GM12801 (cell line): ENCODE measurements around the gene THAP10.

Experiments used
- TF ChIP-seq, protein P1 (sequence below): IDR thresholded peaks from one replicate; pipeline ENCODE4 v1.5.1; 2011; ENCODE audit warnings: control low read depth; ENCODE audit not compliant: insufficient read length; ENCODE audit errors: extremely low read depth

The THAP10 gene

DNA sequence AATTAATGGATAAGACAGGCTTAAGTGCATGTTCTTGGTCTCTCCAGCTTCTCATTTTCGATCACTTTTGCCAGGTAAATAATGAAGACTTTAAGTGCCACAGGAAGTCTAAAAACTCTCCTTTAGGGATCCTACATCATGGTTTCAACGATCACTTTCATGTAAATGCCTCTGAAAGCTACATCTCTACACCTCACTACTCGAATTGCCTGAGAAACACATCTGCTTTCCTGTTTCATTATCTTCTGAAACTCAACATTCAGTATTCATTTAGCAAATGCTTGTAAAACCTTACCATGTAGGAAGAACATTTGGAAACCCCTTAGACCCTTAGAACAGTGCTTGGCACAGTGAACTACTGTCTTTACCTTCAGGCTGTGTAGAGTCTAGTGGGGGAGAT, 16.2 kb downstream of the THAP10 start:
- TF ChIP-seq, protein P1, sequence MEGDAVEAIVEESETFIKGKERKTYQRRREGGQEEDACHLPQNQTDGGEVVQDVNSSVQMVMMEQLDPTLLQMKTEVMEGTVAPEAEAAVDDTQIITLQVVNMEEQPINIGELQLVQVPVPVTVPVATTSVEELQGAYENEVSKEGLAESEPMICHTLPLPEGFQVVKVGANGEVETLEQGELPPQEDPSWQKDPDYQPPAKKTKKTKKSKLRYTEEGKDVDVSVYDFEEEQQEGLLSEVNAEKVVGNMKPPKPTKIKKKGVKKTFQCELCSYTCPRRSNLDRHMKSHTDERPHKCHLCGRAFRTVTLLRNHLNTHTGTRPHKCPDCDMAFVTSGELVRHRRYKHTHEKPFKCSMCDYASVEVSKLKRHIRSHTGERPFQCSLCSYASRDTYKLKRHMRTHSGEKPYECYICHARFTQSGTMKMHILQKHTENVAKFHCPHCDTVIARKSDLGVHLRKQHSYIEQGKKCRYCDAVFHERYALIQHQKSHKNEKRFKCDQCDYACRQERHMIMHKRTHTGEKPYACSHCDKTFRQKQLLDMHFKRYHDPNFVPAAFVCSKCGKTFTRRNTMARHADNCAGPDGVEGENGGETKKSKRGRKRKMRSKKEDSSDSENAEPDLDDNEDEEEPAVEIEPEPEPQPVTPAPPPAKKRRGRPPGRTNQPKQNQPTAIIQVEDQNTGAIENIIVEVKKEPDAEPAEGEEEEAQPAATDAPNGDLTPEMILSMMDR, result no peak

DNA sequence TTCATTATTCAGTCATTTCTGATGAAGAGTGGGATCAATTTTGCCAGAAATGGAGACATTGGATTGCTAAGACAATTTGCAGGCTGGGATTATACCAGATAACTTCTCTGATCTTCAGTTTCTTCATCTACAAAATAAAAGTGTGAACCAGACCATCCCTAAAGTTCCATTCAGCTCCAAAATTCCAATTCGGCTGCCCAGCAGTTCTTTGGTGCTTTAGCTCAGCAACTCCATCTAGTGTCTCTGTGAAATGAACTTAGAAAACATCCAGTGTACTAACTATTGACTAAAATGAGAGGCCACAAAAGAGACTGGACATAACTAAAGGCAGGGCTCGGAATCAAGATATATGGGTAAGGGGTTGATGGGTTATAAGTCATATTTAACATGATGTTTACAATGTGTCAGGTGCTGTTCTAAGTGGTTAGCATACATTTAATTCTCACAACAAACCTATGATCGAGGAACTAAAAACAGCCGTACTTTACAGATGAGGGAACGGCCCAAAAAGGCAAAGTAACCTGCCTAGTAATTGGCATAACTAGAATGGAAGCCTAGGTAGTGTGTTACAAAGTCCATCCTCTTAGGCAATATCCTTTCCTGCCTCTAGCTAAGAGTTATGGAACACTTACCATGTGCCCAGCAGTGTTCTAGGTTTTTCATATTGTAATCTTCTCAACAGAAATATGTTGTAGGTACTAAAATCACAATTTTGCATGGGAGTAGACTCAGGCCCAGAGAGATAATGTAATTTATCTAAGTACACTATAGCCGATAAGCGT, 17.0 kb downstream of the THAP10 start:
- TF ChIP-seq, protein P1, result no peak

DNA sequence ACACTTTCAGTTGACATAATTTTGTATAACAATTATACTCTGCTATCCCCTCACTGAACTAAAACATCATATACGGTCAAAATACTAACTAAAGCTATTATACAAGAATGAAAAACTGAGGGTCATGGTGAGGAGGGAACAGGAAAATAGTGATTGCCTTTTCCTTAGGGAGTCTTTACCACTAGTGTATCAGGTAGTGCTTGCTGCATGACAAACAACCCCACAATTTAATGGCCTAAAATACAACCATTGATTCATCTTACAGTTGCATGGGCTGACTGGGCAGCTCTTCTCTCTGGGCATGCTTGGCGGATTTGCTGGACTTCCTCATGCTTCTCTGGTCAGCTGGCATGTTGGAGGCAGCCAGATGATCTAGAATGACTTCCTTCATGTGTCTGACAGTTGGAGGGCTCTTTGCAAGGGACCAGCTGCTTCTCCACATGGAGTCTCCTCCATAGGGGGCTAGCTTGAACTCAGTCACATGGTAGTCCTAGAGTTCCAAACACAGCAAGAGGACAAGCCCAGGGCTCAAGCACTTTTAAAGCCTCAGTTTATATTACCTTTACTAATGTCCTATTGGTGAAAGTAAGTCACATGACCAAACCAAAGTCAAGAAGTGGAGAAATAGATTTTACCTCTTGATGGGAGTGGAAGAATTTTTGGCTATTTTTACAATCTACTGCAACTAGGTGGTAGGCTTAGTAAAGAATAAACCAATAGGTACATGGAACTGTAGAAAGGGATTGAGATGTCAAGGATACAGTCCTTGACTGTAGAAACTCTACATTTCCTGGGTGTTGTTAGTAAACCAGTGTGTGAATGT, 18.8 kb downstream of the THAP10 start:
- TF ChIP-seq, protein P1, result no peak

DNA sequence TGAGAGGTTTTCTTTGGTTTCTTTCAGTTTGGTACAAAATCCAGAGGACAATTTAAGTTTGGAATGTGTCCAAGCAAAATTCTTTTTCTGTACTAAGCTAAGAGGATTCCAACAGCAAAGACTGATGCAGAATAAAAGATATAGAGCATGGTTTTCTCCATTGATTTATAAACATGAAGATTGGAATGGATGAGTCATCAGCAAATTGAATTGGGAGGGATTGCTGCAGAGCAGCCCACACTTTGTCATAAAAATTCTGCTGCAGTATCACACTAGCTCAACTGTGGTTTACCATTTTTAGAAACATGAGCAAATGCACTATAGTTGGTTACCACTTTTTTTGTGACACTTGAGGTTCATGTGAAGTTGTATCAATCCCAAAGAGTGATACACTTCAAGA, 22.2 kb downstream of the THAP10 start:
- TF ChIP-seq, protein P1, result no peak

DNA sequence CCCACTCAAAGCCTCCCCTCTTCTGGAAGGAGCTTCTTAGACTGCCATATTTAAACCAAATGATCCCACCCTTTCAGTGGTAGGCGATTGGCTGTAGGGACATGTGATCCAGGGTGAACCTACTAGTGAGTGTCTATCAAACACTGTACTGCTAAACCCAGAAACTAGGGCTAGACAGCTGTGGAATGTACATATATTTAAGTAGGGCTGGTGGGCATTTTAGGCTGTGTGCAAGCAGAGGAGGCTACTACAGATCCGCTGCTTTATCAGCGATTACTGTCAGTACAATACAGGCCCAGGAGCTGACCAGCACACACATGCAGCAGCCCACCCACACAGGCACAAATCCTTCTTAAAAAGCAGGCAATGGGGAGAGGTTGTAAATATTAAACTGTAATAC, 22.9 kb downstream of the THAP10 start:
- TF ChIP-seq, protein P1, result no peak

DNA sequence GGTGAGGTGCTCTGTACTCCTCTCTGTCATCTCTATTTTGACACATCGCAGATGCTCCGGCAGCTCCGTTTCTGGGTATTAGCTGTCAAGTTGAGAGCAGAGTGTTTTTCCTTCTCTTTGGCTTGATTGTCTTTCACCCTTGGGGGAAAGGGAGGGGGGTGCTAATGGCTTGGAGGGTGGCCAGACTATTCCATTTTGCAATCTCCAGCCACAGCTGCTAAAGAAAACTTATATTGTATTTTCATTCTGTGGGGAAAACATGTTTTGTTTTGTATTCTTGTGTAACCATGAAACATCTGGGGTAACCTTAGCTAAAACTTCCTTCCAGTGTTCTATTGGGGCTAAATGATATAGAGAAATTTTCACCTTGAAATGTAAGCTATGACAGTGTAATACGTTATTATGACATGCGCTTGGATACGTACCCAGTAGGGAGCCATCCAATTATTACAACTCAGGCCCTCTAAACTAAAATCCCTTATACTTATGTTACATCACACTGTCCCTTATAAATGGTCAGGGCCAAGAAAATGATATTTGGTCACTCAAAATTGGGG, 24.2 kb downstream of the THAP10 start:
- TF ChIP-seq, protein P1, result no peak

DNA sequence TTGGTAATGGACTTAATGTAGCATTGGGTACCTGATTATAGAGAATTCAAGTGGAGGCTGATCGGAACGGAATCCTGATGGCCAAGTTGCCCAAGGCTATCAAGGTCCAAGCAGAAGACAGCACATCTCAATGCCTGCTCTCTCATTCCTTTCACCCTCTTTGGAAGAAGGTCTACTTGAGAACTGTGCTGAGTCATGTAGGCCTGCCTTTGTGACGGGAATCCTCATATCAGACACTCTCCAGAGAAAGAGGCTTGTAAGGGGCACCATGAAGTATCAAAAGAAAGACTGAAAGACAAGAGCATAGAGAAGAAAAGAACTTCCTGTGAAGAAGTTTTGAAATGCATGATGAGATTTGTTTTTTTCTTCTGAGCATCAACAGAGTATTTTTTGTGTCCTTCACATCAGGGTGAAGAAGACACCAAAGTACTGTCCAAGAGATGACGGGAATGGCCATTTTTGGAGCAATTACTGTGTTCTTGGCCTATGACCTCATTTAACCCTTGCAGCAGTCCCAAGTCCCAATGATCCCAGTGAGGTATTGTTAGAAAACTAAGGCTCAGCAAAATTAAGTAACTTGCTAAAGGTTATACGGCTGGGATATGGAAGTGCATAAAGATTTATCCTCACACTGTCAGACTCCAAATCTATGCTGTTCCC, 25.1 kb downstream of the THAP10 start:
- TF ChIP-seq, protein P1, result no peak
